Tibial nerve (tissue), 4 donors: ENCODE measurements around the gene CCNQ.

Source experiments
- CTCF ChIP-seq, 5 experiments: fragments of 200-600 bp in 3 of 5; fragments of 450-650 bp in 2 of 5; sonication (generic) in 3 of 5; IDR thresholded peaks; one replicate each; pipeline ENCODE4 v1.5.1; 2016 to 2019; ENCODE audit warnings: antibody characterized with exemption in 5 of 5, mild to moderate bottlenecking in 3 of 5, moderate library complexity in 2 of 5
- EP300 ChIP-seq, 2 donors: sonication (generic); formaldehyde crosslinking; IDR thresholded peaks; one replicate each; pipeline ENCODE4 v1.6.1; 2017; ENCODE audit warnings: antibody characterized with exemption in 2 of 2, mild to moderate bottlenecking in 1 of 2
- POLR2A ChIP-seq, 2 donors: fragments of 450-650 bp; IDR thresholded peaks; one replicate each; pipeline ENCODE4 v1.6.1; 2017; ENCODE audit warnings: antibody characterized with exemption in 2 of 2, mild to moderate bottlenecking in 2 of 2, moderate library complexity in 2 of 2

GRCh38 chrX:153621949-153622598 is 23.1 kb upstream of the CCNQ start:
- TF ChIP-seq POLR2A (IDR thresholded peaks at IDR 0.05) (no peak), EP300 (IDR thresholded peaks at IDR 0.05) (no peak), CTCF (IDR thresholded peaks at IDR 0.05) (no peak)
